DMS153 (cell line): Measurements from ENCODE around the gene CCDC9B.

Source experiments
- DNase-seq: peaks from one replicate; lab custom pipeline; 2025; lab: John Stamatoyannopoulos, UW

CCDC9B gene

DNA sequence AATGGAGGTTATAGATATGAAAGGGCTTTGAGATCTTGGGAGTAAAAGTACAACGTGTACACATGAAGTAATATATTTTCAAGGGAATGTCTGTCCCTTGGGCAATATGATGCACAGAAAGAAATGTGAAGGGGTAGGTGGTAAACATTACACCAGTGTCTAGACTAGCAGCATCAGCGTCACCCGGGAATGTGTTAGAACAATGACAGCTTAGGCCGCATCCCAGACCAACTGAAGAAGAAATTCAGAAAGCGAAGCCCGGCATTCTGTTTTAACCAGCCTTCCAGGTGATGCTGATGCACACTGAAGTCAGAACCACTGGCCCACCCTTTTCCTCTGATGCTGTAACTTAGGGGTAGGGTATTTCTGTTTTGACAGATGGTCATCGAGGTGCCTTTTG is 10.9 kb downstream of the CCDC9B start:
- DNase-seq, result no peak

GRCh38 chr15:40328751-40329150 is 12.0 kb downstream of the CCDC9B start:
- no peak for DNase-seq

DNA sequence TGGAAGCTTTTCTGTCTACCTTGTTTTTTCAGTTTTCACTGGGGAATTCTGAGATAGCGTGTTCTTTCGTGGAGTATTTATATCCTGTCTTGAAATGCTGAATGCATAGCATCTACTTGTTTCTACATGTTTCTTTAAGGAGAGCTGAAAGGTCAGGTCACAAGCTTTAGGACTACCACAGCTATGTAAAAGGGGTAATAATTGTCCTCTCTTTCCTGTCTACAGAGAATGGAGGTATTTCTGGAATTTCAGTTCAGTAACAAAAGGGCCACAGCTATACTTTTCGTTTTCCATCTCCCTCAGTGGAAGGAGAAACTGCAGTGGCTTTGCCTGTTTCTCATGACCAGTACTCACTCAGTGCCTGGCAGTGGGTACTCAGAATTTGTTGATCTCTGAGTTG is 12.6 kb downstream of the CCDC9B start:
- no peak for DNase-seq

- DNase-seq, result no peak
Measured at GRCh38 chr15:40327457-40327856, 13.3 kb downstream of the CCDC9B start.

DNA sequence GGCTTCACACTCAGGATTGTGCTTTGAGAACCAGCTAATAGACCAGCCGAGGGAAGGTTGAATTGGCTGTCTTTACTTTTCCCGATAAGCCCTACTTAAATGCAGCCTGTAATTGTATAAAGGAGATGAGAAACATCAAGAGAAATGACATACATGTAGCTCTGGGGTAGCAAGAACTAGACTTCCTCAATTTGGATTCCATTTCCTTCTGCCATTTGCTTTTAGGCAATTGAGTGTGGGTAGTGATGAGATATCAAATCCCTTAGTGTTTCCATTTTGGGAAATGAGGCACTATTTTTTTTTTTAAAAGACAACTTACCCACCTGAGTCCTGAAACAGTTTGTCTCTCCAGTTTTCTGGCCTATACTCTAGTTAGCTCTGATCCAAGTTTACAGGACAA is 15.0 kb downstream of the CCDC9B start:
- no peak for DNase-seq

DNA sequence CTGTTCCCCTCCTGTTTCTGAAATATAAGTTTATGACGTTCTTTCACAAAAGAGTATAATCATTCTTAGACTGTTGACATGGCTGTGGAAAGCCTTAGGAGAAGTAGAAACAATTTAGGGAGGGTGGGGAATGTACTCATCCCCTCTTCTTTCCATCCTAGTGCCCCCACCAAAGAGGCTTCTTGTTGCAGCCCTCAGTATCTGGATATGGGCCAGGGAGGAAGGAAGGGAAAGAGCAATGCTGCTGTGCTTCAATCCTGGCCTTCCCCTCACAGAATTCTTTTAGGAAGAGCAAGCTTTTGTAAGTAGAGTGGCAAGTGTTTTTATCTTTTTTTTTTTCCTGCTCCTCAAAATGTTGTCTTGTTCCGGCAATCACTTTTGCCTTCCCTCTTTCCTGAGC is 15.6 kb downstream of the CCDC9B start:
- no peak for DNase-seq

DNA sequence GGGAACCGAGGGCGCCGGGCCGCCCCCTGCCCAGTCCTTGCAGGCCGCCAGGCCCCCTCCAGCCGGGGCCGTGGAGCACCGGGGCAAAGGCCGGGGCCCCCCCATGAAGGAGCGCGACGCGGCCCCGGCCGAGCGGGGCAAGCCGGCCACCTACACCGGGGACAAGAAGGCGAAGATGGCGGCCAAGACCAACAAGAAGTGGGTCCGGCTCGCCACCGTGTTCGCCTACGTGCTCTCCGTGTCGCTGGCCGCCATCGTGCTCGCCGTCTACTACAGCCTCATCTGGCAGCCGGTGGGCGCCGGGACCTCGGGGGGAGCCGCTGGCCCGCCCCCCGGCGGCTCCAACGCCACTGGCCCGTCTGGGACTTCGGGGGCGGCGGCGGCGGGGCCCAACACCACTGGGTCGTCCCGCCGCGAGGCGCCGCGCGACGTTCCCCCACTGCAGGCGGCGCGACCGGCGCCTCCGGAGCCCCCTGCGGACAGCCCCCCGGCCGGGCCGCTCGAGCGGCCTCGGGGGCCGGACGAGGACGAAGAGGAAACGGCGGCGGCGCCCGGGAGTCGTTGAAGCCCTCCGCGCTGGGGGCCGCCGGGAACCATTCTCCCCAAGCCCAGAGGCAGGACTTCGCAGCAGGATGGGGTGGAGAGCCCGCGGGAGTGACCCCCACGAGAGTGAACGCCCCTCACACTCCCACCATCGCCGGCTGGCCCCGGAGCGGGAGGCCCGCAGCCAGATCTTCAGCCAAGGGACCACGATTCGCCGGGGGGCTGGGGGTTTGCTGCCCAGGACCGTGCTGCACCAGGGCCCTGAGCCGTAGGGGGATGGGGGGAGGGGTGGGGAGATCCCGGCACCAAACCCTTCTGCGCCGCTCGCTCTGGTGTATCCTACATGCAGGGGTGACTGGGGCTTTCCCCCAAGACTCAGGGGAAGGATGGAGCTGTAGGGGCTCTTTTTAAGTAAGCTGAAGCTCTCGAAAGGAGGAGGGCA is 16.5 kb downstream of the CCDC9B start:
- no peak for DNase-seq

DNA sequence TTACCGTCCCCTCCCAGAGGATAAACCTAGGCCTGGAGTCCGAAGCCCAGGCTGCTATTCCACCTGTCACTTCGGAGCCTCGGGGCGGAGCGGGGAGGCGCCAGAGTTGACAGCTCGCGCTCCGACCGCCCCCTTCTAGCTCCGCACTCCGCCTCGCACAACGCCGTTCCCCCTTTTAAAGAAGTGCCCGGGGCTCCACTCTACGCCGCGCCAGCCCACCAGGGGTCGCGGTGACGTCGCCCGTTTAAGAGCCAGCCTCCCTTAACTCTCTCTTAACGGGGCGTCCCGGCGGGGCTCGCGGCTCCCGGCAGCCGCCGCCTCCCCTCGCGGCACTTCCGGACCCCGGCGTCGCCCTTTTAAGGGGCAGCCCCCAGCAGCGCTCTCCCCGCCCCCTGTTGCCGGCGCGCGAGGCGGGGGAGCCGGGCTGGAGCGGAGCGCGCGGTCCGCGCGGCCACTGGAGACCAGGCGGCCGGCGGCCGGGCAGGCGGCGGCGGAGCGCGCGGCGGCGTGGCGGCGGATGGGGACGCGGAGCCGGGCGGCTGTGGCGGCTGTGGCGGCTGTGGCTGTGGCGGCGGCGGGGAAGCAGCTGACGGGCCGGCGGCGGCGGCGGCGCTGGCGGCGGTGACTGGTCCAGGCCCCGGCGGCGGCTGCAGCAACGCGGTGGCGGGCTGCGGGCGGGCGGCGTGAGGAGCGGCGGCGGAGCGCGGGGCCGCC is 17.3 kb downstream of the CCDC9B start, which contains the start of gene INAFM2:
Gene INAFM2 (plus strand): TSS at position 454 of the 714 bp plus-strand sequence. CDS start 364 bp downstream, outside the sequence.
- peak; percentile 59 for DNase-seq

DNA sequence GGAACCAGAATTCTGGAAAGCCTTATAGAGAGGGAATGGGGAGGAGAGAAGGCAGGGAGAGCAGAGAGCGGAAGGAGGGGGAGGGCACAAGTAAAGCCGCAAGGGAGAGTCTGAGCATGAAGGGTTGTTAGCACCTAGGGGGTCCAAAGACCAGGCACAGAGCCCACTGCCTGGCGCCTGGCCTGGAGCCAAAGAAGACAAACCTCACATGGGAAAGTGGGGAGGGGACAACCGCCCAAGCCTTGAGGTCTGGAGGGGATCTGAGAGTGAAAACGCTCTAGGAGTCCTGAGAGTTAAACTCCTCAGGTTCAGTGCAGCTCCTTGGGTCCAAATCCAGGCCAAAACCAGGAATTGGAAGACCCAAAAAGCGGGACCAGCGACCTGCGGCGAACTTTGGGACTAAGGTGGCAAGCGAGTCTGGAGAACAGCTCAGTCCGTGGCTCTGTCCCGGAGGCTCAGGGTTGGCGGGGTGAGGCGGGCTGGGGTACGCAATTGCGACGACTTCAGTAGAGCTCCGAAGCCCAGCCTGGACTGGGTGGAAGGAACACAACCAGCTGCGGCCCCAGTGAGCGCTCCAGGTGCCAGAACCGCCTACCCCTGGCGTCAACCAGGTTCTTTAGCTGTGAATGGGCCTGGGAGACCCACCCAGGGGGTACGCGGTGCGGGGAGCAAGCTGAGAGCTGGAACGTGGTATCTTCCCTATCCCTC is 18.1 kb downstream of the CCDC9B start:
- no peak for DNase-seq

DNA sequence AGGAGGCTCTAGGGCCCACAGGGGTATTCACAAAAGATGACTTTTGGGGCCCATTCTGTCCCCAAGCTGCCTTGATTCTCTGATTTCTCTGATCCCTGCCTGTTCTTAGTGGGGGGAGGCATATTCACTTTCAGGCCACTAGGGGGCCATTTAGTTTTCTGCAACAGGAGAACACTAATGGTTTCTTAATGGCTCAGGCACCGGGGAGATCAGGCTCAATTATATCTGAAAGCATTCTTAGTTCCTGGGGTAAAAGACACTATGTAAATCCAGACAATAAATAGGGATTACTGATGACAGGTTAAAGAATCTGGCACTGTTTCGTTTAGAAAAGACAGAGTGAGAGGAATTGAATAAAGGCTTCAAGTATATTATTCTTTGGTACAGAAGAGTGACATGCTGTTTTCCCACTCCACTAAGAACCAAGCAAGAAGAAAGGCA is 19.8 kb downstream of the CCDC9B start:
- no peak for DNase-seq

DNA sequence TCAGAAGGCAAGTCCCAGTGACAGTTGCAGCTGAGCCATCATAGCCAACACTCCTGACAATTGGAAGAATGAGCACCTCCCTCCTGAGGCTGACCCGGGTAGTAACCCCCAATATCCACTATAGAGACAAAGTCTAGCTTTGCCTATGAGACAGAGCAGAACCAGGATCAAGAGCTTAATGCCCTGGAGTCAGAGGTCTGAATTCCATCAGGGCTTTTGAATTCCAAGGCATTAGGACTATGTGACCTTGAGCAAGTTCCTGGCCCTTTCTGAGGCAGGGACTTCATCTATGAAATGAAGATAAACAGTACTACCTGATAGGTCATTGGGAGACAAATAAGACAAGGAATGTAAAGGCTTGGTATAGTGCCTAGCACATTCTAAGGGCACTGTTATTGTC is 20.3 kb downstream of the CCDC9B start:
- DNase-seq, result no peak

- no peak for DNase-seq
Measured at GRCh38 chr15:40317580-40317979, 23.2 kb downstream of the CCDC9B start.

GRCh38 chr15:40316931-40317330 is 23.8 kb downstream of the CCDC9B start:
- DNase-seq, result no peak

DNA sequence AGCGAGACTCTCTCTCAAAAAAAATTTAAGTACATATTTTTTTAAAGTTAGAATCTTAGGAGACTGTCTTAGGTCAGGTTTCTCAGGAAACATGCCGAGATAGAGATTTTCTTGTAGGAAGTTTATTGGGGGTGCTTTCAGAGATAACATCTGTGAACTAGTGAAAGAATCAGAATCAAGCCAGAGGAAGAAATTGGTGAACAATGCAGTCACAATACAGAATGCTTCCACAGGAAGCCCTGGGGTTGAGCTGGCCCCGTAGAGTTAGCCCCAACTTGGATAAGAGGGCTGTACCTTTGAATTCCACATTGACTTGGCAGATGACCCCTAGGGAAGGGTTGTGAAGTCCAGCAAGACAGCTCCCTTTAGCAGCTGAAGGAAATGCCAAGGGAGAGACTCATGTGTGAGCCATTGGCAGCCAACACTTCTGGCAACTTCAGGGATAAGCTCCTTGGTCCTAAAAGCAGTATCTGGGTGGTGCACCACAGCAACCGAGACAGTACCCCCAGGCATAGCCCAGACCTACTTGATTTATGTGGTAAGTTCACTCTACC is 25.9 kb downstream of the CCDC9B start:
- no peak for DNase-seq

- DNase-seq, result peak; percentile 50
Measured at GRCh38 chr15:40313531-40314398, 27.0 kb downstream of the CCDC9B start.

- no peak for DNase-seq
Measured at GRCh38 chr15:40312370-40313158, 28.2 kb downstream of the CCDC9B start.

GRCh38 chr15:40310993-40311392 is 29.7 kb downstream of the CCDC9B start:
- no peak for DNase-seq

DNA sequence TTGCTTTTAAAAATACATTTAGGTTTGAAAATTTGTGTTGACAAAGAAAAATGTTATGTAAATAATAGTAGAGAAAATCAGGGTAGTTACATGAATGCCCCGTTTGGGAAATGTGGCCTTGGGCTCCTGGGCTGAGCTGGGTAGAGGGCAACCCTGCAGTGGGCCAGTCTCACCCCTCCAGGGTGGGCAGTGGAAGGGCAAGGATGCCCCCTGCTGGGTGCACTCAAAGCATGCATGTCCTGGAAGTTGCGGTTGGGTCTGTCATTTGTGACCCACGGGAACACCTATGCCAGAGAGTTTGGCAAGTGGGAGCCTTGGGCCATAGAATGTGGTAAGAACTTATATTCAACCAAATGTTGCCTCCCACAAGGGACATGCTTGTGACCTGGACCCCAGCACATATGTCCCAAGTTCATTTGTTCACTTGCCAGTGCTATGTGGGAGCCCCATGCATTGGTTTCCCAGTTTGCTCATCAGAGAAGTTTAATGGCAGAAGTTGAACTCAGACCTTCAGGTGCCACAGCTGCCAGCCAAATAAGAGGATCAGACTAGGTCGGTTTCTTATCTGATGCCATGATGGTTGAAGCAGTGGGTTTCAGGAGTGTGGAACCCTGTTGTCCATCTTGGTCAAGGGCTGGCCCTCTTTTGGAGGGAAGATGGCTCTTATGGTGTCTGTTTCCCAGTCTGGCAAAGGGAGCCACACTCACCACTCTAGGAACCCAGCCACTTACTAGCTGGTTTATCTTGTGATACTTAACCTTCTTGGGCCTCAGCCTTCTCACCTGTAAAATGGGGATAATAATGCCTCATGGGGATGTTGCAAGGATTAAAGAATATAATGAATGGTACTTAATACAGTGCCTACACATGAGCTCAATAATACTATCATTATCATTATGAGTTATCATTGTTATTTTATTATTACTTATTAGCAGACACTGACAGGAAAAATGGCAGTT is 30.5 kb downstream of the CCDC9B start:
- peak; percentile 14 for DNase-seq

DNA sequence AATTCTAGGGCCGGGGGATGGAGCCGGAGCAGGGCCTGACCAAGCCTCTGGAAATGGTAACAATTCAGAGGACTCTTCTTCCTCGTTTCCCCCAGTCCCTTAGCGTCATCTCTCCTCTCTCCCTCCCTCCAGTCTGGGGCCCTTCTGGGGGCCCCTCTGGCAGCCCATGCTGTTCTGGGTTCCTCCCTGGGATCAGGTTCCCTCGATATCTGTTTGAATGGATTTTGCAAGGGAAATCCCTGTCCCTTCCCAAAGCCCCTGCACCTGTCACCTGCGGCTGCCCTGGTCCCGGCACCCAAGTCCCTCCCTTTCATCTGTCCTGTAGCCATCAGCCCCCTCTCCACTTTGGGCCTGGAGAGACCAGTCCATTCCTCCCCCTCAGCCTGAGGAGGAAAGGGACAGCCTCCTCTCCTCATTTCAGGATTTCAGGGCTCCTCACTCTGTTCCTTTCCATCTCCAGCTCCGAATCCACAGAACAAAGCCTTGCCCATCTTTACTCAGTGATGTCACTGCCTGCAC is 31.3 kb downstream of the CCDC9B start:
- no peak for DNase-seq
